ENCODE results near the gene ZBP1.

Gene ZBP1

DNA sequence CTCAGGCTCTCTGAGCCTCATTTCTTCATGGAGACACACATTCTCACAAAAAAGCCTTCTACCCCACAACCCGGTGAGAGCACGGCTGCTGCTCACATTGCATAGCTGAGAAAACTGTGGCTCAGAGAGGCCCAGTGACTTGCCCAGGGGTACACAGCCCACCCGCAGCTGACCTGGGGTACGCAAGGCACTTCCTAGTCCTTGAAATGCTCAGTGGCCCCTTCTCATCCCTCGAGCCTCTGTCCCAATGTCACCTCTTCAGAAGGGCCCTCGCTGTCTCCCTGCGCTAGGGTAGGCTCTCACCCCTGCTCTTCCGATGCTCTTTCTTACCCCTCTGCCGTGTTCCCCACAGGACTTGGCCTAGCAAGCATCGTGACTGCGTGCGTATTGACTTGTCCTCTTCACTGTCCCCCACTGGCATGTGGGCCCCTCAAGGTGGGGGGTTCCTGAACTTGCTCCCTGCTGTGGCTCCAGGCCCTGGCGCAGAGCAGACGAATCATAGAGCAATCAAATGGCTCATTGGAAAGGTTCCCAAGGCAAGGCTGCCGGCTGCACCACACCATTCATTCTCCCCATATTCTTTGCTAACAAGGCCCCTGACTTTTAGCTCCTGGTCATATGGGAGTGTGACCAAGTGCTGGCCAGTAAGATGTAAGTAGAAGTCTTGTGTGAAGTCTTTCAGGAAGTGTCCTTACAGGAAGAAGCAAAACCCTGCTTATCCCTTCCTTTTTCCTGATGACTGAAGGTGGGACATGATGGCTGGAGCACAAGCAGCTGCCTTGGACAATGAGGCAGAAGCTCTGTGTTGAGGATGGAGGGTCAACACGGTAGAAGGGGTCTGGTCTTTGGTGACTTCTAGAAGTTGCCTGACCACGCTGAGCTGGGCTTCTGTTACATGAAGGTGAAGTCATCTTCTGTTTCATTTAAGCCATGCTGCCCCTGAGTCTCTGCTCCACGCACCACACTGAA lies 36.7 kb downstream of the ZBP1 start:
- no peak for DNase-seq

DNA sequence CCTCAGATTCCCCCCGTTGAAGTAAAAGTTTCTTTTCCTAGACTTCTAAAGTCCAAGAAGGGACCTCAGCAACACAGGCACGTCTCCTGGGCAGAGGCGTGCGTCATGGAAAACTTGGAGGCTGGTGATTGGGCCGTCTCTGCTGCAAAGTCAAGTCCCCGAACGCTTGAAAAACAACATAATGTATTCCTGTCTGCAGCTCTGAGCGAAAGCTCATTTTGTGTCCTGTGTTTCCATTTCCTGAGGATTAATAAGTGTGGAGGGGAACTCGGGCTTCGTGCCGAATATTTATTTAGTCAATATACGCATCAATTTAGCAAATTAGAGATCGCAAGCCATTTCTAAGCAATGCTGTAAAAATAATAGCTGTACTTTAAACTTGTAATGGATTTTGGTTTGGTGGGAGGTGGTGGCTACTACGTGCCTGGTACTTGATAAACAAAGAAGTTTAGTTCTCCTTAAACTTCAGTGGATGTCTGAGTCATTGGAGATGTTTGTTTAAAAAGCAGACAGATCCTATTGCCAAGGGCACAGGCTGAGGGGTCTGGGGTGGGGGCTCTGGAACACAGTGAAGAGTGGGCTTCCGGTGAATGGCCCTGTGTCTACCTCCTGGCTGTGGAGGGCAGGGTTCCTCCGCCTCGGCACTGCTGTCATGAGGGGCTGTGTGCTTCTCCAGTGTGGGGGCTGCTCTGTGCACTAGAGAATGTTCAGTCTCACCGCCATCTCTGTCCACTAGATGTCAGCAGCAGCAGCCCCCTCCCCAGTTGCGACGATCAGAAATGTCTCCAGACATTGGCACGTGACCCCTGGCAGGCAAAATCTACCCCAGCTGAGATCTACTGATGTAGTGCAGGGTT lies 37.6 kb downstream of the ZBP1 start:
- no peak for DNase-seq

GRCh38 chr20:57582029-57582378 lies 38.2 kb downstream of the ZBP1 start:
- DNase-seq, result no peak

- peak; percentile 84 for DNase-seq
Observed at GRCh38 chr20:57581202-57582028, 38.8 kb downstream of the ZBP1 start.

- no peak for DNase-seq
Observed at GRCh38 chr20:57580478-57581201, 39.6 kb downstream of the ZBP1 start.

DNA sequence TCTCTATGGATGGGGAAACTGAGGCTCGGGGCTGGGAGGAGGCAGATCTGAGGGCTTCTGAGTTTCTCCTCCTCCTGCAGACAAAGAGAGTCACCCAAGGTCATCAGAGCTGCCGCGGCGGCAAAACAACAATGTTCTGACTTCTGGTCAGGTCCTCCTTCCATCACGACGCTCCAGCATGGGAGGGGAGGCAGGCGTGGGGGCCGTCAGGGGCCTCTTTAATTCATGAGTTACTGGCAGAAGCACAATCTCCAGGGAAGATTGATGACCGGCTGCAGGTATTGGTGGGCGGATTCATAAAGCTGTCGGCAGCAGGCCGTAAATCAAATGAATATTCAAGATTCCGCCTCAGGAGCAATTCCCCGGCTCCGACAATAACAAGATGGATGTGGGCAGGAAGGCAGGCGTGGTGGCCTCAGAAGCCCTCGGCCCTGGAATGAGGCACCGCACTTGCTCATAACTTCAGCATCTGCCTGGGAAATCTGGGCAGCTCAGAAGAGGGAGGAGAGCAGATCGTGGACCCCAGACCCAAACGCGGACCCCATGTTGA lies 40.3 kb downstream of the ZBP1 start:
- no peak for DNase-seq

DNA sequence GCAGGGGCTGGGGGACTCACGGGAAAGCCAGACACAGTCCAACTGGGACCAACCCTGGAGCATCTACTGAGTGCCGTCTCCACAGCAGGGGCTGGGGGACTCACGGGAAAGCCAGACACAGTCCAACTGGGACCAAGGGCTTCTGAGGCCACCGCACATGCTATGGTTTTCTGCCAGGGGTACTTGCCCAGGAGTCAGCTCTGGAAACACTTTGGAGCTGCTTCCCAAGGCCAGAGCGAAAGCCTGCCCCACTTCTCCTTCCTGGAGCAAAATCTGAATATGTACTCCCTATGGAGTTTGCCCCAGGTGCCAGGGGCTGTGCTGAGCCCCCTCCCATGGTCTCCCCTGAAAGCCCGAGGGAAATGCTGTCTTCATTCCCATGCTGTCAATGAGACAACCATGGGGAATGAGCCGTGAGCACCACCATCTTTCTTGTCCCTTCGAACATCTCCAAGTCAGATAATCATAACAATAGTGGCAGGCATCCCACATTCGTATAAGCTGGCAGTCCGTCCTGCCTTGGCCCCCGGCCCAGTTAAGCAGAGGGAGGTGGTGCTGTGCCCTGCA lies 40.8 kb downstream of the ZBP1 start:
- DNase-seq, result no peak

DNA sequence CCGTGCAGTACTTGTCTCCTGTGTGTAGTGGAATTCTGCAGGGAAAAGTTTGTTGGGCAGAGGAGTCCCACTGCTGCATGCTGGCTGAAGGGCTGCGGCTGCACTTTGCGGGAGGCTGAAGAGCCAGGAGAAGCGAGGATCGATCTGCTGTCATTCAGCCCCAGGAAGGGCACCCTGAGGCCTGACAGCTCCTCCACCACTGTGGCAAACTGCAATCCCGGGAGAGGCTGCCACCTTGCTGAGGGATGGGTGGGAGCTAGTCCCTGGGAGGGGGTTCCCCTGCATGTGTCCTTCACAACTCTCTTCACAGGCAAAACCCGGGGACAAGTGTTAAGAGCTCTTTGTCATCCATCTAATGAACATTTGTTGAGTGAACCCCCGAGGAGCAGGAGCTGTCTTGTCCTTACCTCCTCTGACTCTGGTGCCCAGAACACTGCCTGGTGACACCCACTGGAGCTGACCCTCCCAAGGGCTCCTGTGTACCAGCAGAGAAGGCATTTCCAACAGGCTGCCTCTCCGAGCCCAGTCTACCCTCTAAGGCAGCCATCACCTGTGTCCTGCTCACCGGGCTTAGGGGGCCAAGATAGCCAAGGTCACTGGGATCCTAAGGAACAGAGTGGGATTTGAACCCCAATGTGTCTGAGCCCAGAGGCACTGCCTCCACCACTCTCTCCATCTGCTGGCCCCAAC lies 41.6 kb downstream of the ZBP1 start:
- no peak for DNase-seq

DNA sequence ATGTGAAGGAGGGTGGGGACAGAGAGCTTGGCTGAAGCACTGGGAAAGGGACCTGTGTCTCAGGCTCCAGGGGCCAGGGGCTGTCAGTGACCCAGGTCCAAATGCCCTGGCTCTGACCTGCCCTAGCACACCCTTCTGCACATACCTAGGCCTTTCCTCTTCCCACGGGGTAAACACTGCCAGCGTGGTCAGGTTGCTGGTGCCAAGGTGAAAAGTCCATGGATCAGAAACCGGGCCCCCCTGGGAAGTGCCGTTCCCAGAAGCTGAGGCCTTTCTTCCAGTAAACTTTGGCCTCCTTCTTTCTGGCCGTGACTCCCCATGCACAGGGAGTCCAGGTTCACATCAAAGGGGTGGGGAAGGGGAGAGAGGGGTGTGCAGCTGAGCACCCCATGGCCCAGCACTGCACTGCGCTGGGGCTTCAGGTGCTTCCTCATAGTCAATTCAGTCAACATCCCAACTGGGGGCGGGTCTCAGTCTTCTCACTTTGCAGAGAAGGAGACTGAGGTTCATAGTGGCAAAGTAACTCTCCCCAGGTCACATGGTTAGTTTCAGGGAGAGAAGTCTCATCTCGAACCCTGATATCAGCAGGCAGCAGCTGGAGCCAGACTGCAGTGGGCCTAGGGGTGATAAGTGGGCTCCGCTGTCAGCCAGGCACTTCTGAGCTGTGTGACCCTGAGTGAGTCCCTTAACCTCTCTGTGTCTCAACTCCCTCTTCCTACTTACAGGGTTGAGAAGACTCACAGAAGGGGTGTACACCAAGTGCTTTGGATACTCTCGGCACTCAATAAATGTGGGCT lies 42.3 kb downstream of the ZBP1 start:
- DNase-seq, result no peak

GRCh38 chr20:57576617-57577550 lies 43.3 kb downstream of the ZBP1 start:
- no peak for DNase-seq

- no peak for DNase-seq
Observed at GRCh38 chr20:57576002-57576401, 44.2 kb downstream of the ZBP1 start.

DNA sequence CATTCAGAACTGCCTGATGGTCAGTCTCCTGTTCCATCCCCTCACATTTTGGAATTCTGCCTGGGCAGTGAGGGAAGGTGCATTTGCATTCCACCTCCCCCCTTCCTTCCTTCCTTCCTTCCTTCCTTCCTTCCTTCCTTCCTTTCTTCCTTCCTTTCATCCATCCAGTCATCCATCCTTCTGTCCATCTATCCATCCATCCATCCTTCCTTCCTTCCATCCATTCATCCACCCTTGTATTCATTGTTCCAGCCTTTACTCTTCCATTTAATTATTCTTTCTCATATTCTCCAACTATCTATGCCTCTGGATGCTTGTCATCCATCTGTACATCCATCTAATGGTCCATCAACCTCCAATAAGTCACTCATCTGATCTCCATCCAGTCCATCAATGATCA lies 45.3 kb downstream of the ZBP1 start:
- no peak for DNase-seq

DNA sequence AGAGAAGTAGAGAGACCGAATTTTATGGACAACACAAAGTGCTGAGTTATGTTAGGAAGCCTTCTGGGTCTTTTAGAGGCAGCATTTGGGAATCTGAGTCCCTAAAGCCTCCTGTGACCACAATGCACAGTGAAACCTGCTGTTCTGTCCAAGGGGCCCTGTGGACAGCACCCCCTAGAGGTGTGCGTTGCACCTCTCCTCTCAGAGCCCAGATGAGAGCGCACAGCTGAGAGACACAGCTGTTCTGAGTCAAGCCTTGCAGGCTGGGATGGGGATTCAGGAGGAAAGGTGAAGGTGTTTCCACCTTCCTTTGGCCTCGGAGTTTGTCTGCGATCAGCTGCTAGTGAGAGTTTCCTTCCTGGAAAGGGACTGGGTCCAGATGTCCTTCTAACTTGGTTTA lies 46.3 kb downstream of the ZBP1 start:
- no peak for DNase-seq

GRCh38 chr20:57573242-57573641 lies 47.0 kb downstream of the ZBP1 start:
- no peak for DNase-seq

GRCh38 chr20:57571782-57572416 lies 48.3 kb downstream of the ZBP1 start:
- no peak for DNase-seq

DNA sequence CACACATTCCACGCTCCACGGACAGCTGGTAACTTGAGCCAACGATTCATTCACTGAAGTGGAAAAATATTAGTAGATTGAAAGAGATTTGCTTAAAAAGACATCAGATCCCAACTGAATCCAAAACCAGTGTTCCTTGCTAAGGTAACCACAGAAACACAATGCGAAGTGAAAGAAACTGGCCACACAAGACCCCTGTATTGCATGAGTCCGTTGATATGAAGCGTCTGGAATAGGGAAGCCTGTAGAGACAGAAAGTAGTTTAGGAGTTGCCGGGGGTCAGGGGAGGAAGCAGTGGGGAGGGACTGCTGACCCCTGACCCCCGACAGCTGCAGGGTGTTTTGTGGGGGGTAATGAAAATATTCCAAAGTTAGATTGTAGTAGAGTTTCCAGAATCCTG lies 49.3 kb downstream of the ZBP1 start:
- DNase-seq, result no peak

DNA sequence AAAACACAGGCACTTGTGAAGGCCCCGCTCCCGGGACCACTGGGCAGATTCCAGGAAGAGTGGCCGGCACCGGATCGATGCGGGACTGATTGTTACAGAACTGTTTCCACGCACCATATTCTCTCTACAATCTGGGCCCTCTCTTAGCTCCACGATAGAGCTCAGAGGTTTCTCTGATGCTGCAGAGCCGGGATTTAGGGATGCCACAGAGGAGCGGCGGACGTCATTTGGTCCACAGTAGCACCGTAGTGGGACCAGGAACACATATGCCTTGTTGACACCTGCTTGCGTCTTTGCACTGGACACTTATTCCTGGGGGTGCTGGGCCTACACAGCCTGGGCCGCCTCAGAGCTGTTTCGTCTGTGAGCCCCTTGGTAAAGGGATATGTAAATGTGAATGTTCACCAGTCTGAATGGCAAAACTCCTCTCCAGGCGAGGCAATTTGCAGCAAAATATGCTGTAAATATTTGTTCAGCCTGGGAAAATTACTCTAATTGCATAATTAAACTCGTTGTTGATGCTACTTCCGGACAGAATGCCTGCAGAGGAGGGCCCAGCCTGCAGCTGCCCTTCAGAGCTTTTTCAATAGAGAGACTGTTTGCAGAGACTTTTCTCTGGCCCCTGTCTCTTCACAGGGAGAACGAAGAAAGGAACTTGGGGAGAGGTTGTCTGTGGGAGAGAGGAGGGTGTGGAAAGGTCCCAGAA lies 49.9 kb downstream of the ZBP1 start:
- no peak for DNase-seq

GRCh38 chr20:57568960-57569359 lies 51.3 kb downstream of the ZBP1 start:
- no peak for DNase-seq

Measured in inflammatory macrophage treated with lipopolysaccharide for 4 hours (primary cell).